Brain microvascular endothelial cell (primary cell): ENCODE measurements around the gene FGF16.
A peak's percentile ranks its signal among the peaks of the same experiment; 100 is the strongest.

ENCODE experiments used
- DNase-seq: peaks from one replicate; pipeline ENCODE4 v3.0.0-alpha.2; 2020
- H3K27ac ChIP-seq: fragments of 250-450 bp; sonication (Bioruptor Pico); 2 replicates; pipeline ENCODE4 v1.5.1; 2020; ENCODE audit warnings: mild to moderate bottlenecking, moderate library complexity
- H3K27me3 ChIP-seq: fragments of 250-450 bp; sonication (Bioruptor Pico); replicated peaks from 2 replicates; pipeline ENCODE4 v1.5.1; 2020; ENCODE audit warnings: mild to moderate bottlenecking
- H3K36me3 ChIP-seq: fragments of 250-450 bp; sonication (Bioruptor Pico); replicated peaks from 2 replicates; pipeline ENCODE4 v1.5.1; 2020; ENCODE audit warnings: mild to moderate bottlenecking
- H3K4me3 ChIP-seq: 2 replicates; pipeline ENCODE4 v1.5.1; 2011; ENCODE audit warnings: low read depth, mild to moderate bottlenecking, control low read depth, low read length, moderate library complexity
- CTCF ChIP-seq: IDR thresholded peaks from 2 replicates; pipeline ENCODE4 v1.5.1; 2011; ENCODE audit warnings: low read depth, mild to moderate bottlenecking, moderate library complexity, low read length, control low read depth, inconsistent platforms; ENCODE audit errors: missing control alignments
- in situ Hi-C: cut with HindIII; loops from 2 replicates; pipeline ENCODE4 v1.10.0; 2017; ENCODE audit warnings: low sequenced_read_pairs, low pct_ligation_motif_present

The FGF16 gene

GRCh38 chrX:77441479-77441878 lies 5.7 kb upstream of the FGF16 start:
- TF ChIP-seq CTCF: no peak
- H3K36me3 ChIP-seq: no peaks in the 10 kb centered on the region
- in situ Hi-C loops: no loop called here
- H3K27ac ChIP-seq: no peak overlapping the region
- no peak overlapping the region for H3K4me3 ChIP-seq
- no peaks in the 10 kb centered on the region for H3K27me3 ChIP-seq
- no peak for DNase-seq

- no peaks in the 10 kb centered on the region for H3K36me3 ChIP-seq
- TF ChIP-seq CTCF: no peak
- no peaks in the 10 kb centered on the region for H3K27me3 ChIP-seq
- no peak overlapping the region for H3K4me3 ChIP-seq
- H3K27ac ChIP-seq: peak overlapping the region; percentile 64
- peak; percentile 79 for DNase-seq
- in situ Hi-C loops: no loop called here
These were observed 4.5 kb upstream of the FGF16 start for GRCh38 chrX:77442728-77443127.

GRCh38 chrX:77444075-77444474 lies 3.1 kb upstream of the FGF16 start:
- DNase-seq: no peak
- in situ Hi-C loops: no loop called here
- Histone ChIP-seq H3K4me3 (no peak overlapping the region), H3K27me3 (no peaks in the 10 kb centered on the region), H3K27ac (no peak overlapping the region), H3K36me3 (no peaks in the 10 kb centered on the region)
- no peak for TF ChIP-seq CTCF

GRCh38 chrX:77444545-77444944 lies 2.6 kb upstream of the FGF16 start:
- DNase-seq: no peak
- H3K4me3 ChIP-seq: no peak overlapping the region
- no peak overlapping the region for H3K27ac ChIP-seq
- in situ Hi-C loops: no loop called here
- TF ChIP-seq CTCF: no peak
- H3K27me3 ChIP-seq: no peaks in the 10 kb centered on the region
- H3K36me3 ChIP-seq: no peaks in the 10 kb centered on the region

GRCh38 chrX:77446029-77446585 lies 1.1 kb upstream of the FGF16 start:
- no peak overlapping the region for H3K27ac ChIP-seq
- in situ Hi-C loops: no loop called here
- peak overlapping the region; percentile 40 for H3K4me3 ChIP-seq
- no peak for DNase-seq
- H3K27me3 ChIP-seq: no peaks in the 10 kb centered on the region
- no peaks in the 10 kb centered on the region for H3K36me3 ChIP-seq
- TF ChIP-seq CTCF: peak; percentile 60

GRCh38 chrX:77447653-77448569 lies 722 bp downstream of the FGF16 start:
- no peak overlapping the region for H3K27ac ChIP-seq
- no peak for TF ChIP-seq CTCF
- H3K4me3 ChIP-seq: peak overlapping the region; percentile 47
- no peaks in the 10 kb centered on the region for H3K36me3 ChIP-seq
- no peak for DNase-seq
- no peaks in the 10 kb centered on the region for H3K27me3 ChIP-seq
- in situ Hi-C loops: no loop called here
